GM12878 (cell line): Measurements from ENCODE around the gene HTR3A. TPM values are rescaled to one million over a fixed set of nuclear protein-coding genes. Genes with fewer than 3 reads are reported as not detected.

Experiments used
- ATAC-seq: fragments of 200-7000 bp; cut with Tn5 transposase; 3 replicates; pipeline ENCODE4 v1.9.1; 2020; ENCODE audit warnings: mild to moderate bottlenecking, moderate library complexity
- BruUV-seq: library from RNA; stranded (reverse); fragments of 400-500 nt; replicated peaks from 2 replicates; lab custom pipeline; 2021; lab: Mats Ljungman, UMichigan
- CTCF ChIA-PET: fragments of 300-600 bp; sonication (Branson Sonifier 250); formaldehyde crosslinking; extraction: SDS; loops from one replicate; lab custom pipeline; 2021; ENCODE audit warnings: inconsistent platforms; lab: Yijun Ruan, JAX
- POLR2A ChIA-PET: fragments of 350-600 bp; formaldehyde crosslinking; extraction: SDS; loops from one replicate; lab custom pipeline; 2021; ENCODE audit warnings: inconsistent platforms; lab: Charles Lee
- RAD21 ChIA-PET: fragments of 300-600 bp; sonication (Branson Sonifier 250); formaldehyde crosslinking; loops from one replicate; lab custom pipeline; 2023; ENCODE audit warnings: antibody characterized with exemption; ENCODE audit not compliant: unreplicated experiment; lab: Charles Lee
- SMC1A ChIA-PET: fragments of 300-600 bp; sonication (Branson Sonifier 250); formaldehyde crosslinking; loops from one replicate; lab custom pipeline; 2023; ENCODE audit not compliant: unreplicated experiment, uncharacterized antibody; lab: Charles Lee
- DNase-seq: peaks from one replicate; pipeline ENCODE4 v3.0.0-alpha.2; 2011; ENCODE audit warnings: low read depth, low spot score
- FAIRE-seq: peaks from 3 replicates; lab custom pipeline; 2011; peaks lifted over from hg19 to GRCh38; lab: Jason Lieb, UNC
- H2AFZ ChIP-seq: 2 replicates; pipeline ENCODE4 v1.6.0; 2011; ENCODE audit warnings: low read depth, low read length, control low read depth; ENCODE audit not compliant: control insufficient read depth
- H3K27ac ChIP-seq: 2 replicates; pipeline ENCODE4 v1.5.1; 2011; ENCODE audit warnings: control low read depth; ENCODE audit not compliant: control insufficient read depth, insufficient read depth
- H3K27me3 ChIP-seq, 2 experiments: replicated peaks in 1 of 2; 2 replicates each; pipeline versions ENCODE4 v1.6.0 to v1.6.1; 2011; ENCODE audit warnings: low read length in 1 of 2; ENCODE audit not compliant: control insufficient read depth in 2 of 2, insufficient read depth in 2 of 2
- H3K36me3 ChIP-seq, 2 experiments: 2 replicates each; pipeline ENCODE4 v1.5.1; 2011; ENCODE audit warnings: low read length in 1 of 2; ENCODE audit not compliant: control insufficient read depth in 2 of 2, insufficient read depth in 2 of 2
- H3K4me1 ChIP-seq: 2 replicates; pipeline ENCODE4 v1.6.1; 2011; ENCODE audit warnings: mild to moderate bottlenecking, low read length, moderate library complexity, mixed read lengths; ENCODE audit not compliant: control insufficient read depth, insufficient read depth
- H3K4me2 ChIP-seq: 2 replicates; pipeline ENCODE4 v1.6.0; 2011; ENCODE audit warnings: control low read depth; ENCODE audit not compliant: control insufficient read depth, insufficient read depth
- H3K4me3 ChIP-seq: fragments of 200-600 bp; sonication (generic); 2 replicates; pipeline ENCODE4 v1.5.1; 2016
- H3K79me2 ChIP-seq: 2 replicates; pipeline ENCODE4 v1.6.0; 2011; ENCODE audit warnings: low read length; ENCODE audit not compliant: control insufficient read depth, insufficient read depth
- H3K9ac ChIP-seq: 2 replicates; pipeline ENCODE4 v1.8.0; 2011; ENCODE audit warnings: low read length, control low read depth, mixed read lengths; ENCODE audit not compliant: control insufficient read depth, insufficient read depth
- H3K9me3 ChIP-seq: replicated peaks from 3 replicates; pipeline ENCODE4 v1.5.1; 2011; ENCODE audit warnings: mild to moderate bottlenecking, low read length; ENCODE audit not compliant: control insufficient read depth, insufficient read depth
- H4K20me1 ChIP-seq: 2 replicates; pipeline ENCODE4 v1.6.0; 2011; ENCODE audit not compliant: control insufficient read depth, insufficient read depth
- CBFB ChIP-seq: IDR thresholded peaks from 2 replicates; pipeline ENCODE4 v1.6.1; 2016; ENCODE audit warnings: antibody characterized with exemption, low read depth
- E2F8 ChIP-seq: fragments of 450-650 bp; IDR thresholded peaks from 2 replicates; pipeline ENCODE4 v1.6.1; 2018; ENCODE audit warnings: mild to moderate bottlenecking, low read depth, moderate library complexity; ENCODE audit not compliant: partially characterized antibody
- IKZF2 ChIP-seq, 2 experiments: fragments of 450-650 bp; IDR thresholded peaks; 2 replicates each; pipeline ENCODE4 v1.6.1; 2017; ENCODE audit warnings: mild to moderate bottlenecking in 2 of 2, moderate library complexity in 2 of 2
- PAX8 ChIP-seq: fragments of 450-650 bp; IDR thresholded peaks from 2 replicates; pipeline ENCODE4 v1.6.1; 2017; ENCODE audit warnings: mild to moderate bottlenecking, moderate library complexity
- POLR2AphosphoS2 ChIP-seq: IDR thresholded peaks from 2 replicates; pipeline ENCODE4 v1.6.1; 2011; ENCODE audit warnings: low read depth, mild to moderate bottlenecking, low read length, improper control_type of control experiment, moderate library complexity
- ZNF24 ChIP-seq: fragments of 450-650 bp; IDR thresholded peaks from 2 replicates; pipeline ENCODE4 v1.6.1; 2017; ENCODE audit warnings: antibody characterized with exemption, mild to moderate bottlenecking
- ZNF687 ChIP-seq: fragments of 450-650 bp; IDR thresholded peaks from 2 replicates; pipeline ENCODE4 v1.6.1; 2017; ENCODE audit warnings: mild to moderate bottlenecking, moderate library complexity
- WGBS: methylation state at CpG from one replicate; pipeline ENCODE4 v1.1.6; 2016; ENCODE audit warnings: low lambda C conversion rate; ENCODE audit not compliant: insufficient replicate concordance, insufficient coverage; ENCODE audit errors: missing lambda C conversion rate; 5-methylcytosine and 5-hydroxymethylcytosine counted together
- in situ Hi-C: fragments of 300-500 bp; cut with MboI; formaldehyde crosslinking; loops from 9 replicates; pipeline ENCODE4 v1.14.3; 2018; ENCODE audit warnings: mixed read lengths
- intact Hi-C: fragments of 100-400 bp; cut with micrococcal nuclease; formaldehyde crosslinking; loops from one replicate; pipeline ENCODE4 v1.14.2; 2022; ENCODE audit not compliant: unreplicated experiment
- polyA plus RNA-seq, 11 experiments: library from polyadenylated mRNA; depleted of rRNA in 4 of 11; unstranded in 6 of 11; stranded (reverse) in 5 of 11; fragments of >200 nt; fragmentation: Nextera tagmentation in 4 of 11; fragmentation: Illumina TruSeq in 1 of 11; extraction: Ambion mirVana in 4 of 11; extraction: Trizol in 1 of 11; gene quantifications; 1 replicate in 1 of 11; 2 replicates in 10 of 11; pipeline versions ENCODE4 v1.2.1 to v1.2.3, GENCODE V29; 2011 to 2016; ENCODE audit warnings: inconsistent platforms in 2 of 11, missing spikeins in 2 of 11, low read depth in 1 of 11
- total RNA-seq, 4 experiments: library from RNA; depleted of rRNA in 3 of 4; stranded (reverse); fragments of >200 nt in 3 of 4; fragmentation: Illumina TruSeq in 1 of 4; extraction: Trizol in 1 of 4; gene quantifications; 2 replicates each; pipeline versions ENCODE4 v1.2.1 to v1.2.3, GENCODE V29; 2013 to 2021

The HTR3A gene
- total and polyA plus RNA-seq, 10 of the 15 experiments (the other 5 are each of a cell fraction or from before 2014, with no cell fraction given), result not detected

GRCh38 chr11:113977701-113978100 lies 2.8 kb downstream of the HTR3A start:
- CTCF ChIA-PET, result no interaction called here
- BruUV-seq, result no TSS peak
- Histone ChIP-seq H3K27me3 (peaks cover 4 to 9% of the 10 kb centered on the region in 2 experiments), H3K4me1 (peaks cover 8% of the 10 kb centered on the region), H4K20me1 (no peaks in the 10 kb centered on the region; the same call in 1 of the 2 replicates), H3K79me2 (no peaks in the 10 kb centered on the region), H3K4me3 (no peak overlapping the region), H2AFZ (no peak overlapping the region), H3K4me2 (no peak overlapping the region), H3K9ac (no peak overlapping the region), H3K36me3 (no peaks in the 10 kb centered on the region), H3K27ac (no peak overlapping the region), H3K9me3 (no peaks in the 10 kb centered on the region)
- RAD21 ChIA-PET, result no interaction called here
- in situ Hi-C loops, result no loop called here
- SMC1A ChIA-PET, result no interaction called here
- FAIRE-seq, result no peak
- intact Hi-C loops, result no loop called here
- ATAC-seq, result peak; percentile 47
- TF ChIP-seq CBFB (no peak), POLR2AphosphoS2 (no peak), PAX8 (no peak), IKZF2 (IDR thresholded peaks at IDR 0.05) (no peak), ZNF24 (no peak), E2F8 (no peak), ZNF687 (no peak)
- 0% methylated on average over 11 of the region's 11 CpGs for WGBS
- no peak for DNase-seq
- POLR2A ChIA-PET, result no interaction called here
